ENCODE data around the gene FGF14. TPM values are rescaled to one million over a fixed set of nuclear protein-coding genes. Genes with fewer than 3 reads are reported as not detected.

The FGF14 gene
- total RNA-seq, 2 experiments from 2014 or later, result not detected

GRCh38 chr13:102267191-102267590 is 134.7 kb downstream of the FGF14 start:
- CTCF ChIA-PET, result no interaction called here
- POLR2A ChIA-PET, result no interaction called here

GRCh38 chr13:102261809-102262208 is 140.0 kb downstream of the FGF14 start:
- ChIA-PET POLR2A (no interaction called here), CTCF (no interaction called here)

- ChIA-PET POLR2A (no interaction called here), CTCF (no interaction called here)
Observed at GRCh38 chr13:102261316-102261715, 140.5 kb downstream of the FGF14 start.

GRCh38 chr13:102260256-102260655 is 141.6 kb downstream of the FGF14 start:
- ChIA-PET CTCF (no interaction called here), POLR2A (no interaction called here)

- CTCF ChIA-PET, result no interaction called here
- POLR2A ChIA-PET, result no interaction called here
Observed at GRCh38 chr13:102255409-102255808, 146.4 kb downstream of the FGF14 start.

GRCh38 chr13:102251817-102252216 is 150.0 kb downstream of the FGF14 start:
- ChIA-PET CTCF (no interaction called here), POLR2A (no interaction called here)

GRCh38 chr13:102250448-102250847 is 151.4 kb downstream of the FGF14 start:
- POLR2A ChIA-PET, result no interaction called here

GRCh38 chr13:102244607-102245227 is 157.1 kb downstream of the FGF14 start:
- POLR2A ChIA-PET, result no interaction called here
- CTCF ChIA-PET, result no interaction called here

More at GRCh38 chr13:102250448-102250847, 151.4 kb downstream of the FGF14 start:
- CTCF ChIA-PET, result no interaction called here

- POLR2A ChIA-PET, result no interaction called here
- CTCF ChIA-PET, result no interaction called here
Observed at GRCh38 chr13:102240110-102240509, 161.7 kb downstream of the FGF14 start.

- ChIA-PET POLR2A (no interaction called here), CTCF (no interaction called here)
Observed at GRCh38 chr13:102237230-102237629, 164.6 kb downstream of the FGF14 start.

GRCh38 chr13:102236830-102237229 is 165.0 kb downstream of the FGF14 start:
- ChIA-PET POLR2A (no interaction called here), CTCF (no interaction called here)

- ChIA-PET CTCF (interaction anchor here (0.6 kb wide), 1 partner anchor 425 kb away, joined by 3 read pairs; no protein-coding TSS in a partner anchor), POLR2A (no interaction called here)
Observed at GRCh38 chr13:102236341-102236740, 165.5 kb downstream of the FGF14 start.

- POLR2A ChIA-PET, result no interaction called here
- CTCF ChIA-PET, result interaction anchor here (0.6 kb wide), 1 partner anchor 426 kb away, joined by 3 read pairs; no protein-coding TSS in a partner anchor
Observed at GRCh38 chr13:102235689-102236088, 166.2 kb downstream of the FGF14 start.

GRCh38 chr13:102234618-102235017 is 167.2 kb downstream of the FGF14 start:
- ChIA-PET CTCF (no interaction called here), POLR2A (no interaction called here)

GRCh38 chr13:102233566-102234208 is 168.2 kb downstream of the FGF14 start:
- POLR2A ChIA-PET, result no interaction called here
- CTCF ChIA-PET, result no interaction called here

GRCh38 chr13:102231479-102231878 is 170.4 kb downstream of the FGF14 start:
- ChIA-PET CTCF (no interaction called here), POLR2A (interaction anchor here (0.6 kb wide), 1 partner anchor 54 kb away, joined by 3 read pairs; no protein-coding TSS in a partner anchor)

- POLR2A ChIA-PET, result no interaction called here
- CTCF ChIA-PET, result no interaction called here
Observed at GRCh38 chr13:102227741-102228140, 174.1 kb downstream of the FGF14 start.

GRCh38 chr13:102226591-102226990 is 175.3 kb downstream of the FGF14 start:
- POLR2A ChIA-PET, result no interaction called here
- CTCF ChIA-PET, result no interaction called here

- ChIA-PET CTCF (no interaction called here), POLR2A (no interaction called here)
Observed at GRCh38 chr13:102225892-102226291, 176.0 kb downstream of the FGF14 start.

- POLR2A ChIA-PET, result no interaction called here
- CTCF ChIA-PET, result no interaction called here
Observed at GRCh38 chr13:102220681-102221228, 181.1 kb downstream of the FGF14 start.

- ChIA-PET POLR2A (no interaction called here), CTCF (no interaction called here)
Observed at GRCh38 chr13:102214956-102215355, 186.9 kb downstream of the FGF14 start.

GRCh38 chr13:102212729-102213128 is 189.1 kb downstream of the FGF14 start:
- ChIA-PET POLR2A (no interaction called here), CTCF (no interaction called here)
